Endometrium (tissue), 2 donors: ENCODE data around the gene C2orf72.
"Not testable (repeated sequence)": the region's sequence is repeated elsewhere in the genome, so short reads cannot be mapped to it uniquely, and the experiment has no call there.

ENCODE experiments used
- FAIRE-seq: peaks from 2 replicates; lab custom pipeline; 2012; peaks lifted over from hg19 to GRCh38; lab: Jason Lieb, UNC
- donor health status: control.
- donor health status: control.

C2orf72 gene

GRCh38 chr2:231015478-231015877 is 21.8 kb upstream of the C2orf72 start:
- no peak for FAIRE-seq

GRCh38 chr2:231015926-231016325 is 21.4 kb upstream of the C2orf72 start:
- FAIRE-seq, result no peak

- no peak for FAIRE-seq
Observed at GRCh38 chr2:231016566-231017230, 20.6 kb upstream of the C2orf72 start.

GRCh38 chr2:231017231-231017598 is 20.1 kb upstream of the C2orf72 start:
- FAIRE-seq, result no peak

- FAIRE-seq, result no peak
Observed at GRCh38 chr2:231018184-231018583, 19.1 kb upstream of the C2orf72 start.

GRCh38 chr2:231025059-231025458 is 12.3 kb upstream of the C2orf72 start:
- FAIRE-seq, result not testable (repeated sequence)

GRCh38 chr2:231028889-231029288 is 8.4 kb upstream of the C2orf72 start:
- FAIRE-seq, result no peak

- FAIRE-seq, result no peak
Observed at GRCh38 chr2:231029563-231029962, 7.8 kb upstream of the C2orf72 start.

GRCh38 chr2:231030725-231031124 is 6.6 kb upstream of the C2orf72 start:
- no peak for FAIRE-seq

- no peak for FAIRE-seq
Observed at GRCh38 chr2:231032575-231033140, 4.7 kb upstream of the C2orf72 start.

- no peak for FAIRE-seq
Observed at GRCh38 chr2:231033147-231034132, 3.9 kb upstream of the C2orf72 start.

GRCh38 chr2:231034291-231034882 is 2.9 kb upstream of the C2orf72 start:
- FAIRE-seq, result no peak

- FAIRE-seq, result no peak
Observed at GRCh38 chr2:231036131-231036530, 1.2 kb upstream of the C2orf72 start.

- no peak for FAIRE-seq
Observed at GRCh38 chr2:231036578-231037106, 681 bp upstream of the C2orf72 start.

GRCh38 chr2:231037731-231038482 is 584 bp downstream of the C2orf72 start:
- FAIRE-seq, result no peak

- FAIRE-seq, result no peak
Observed at GRCh38 chr2:231038483-231039293, 1.4 kb downstream of the C2orf72 start.

GRCh38 chr2:231039294-231039664 is 2.0 kb downstream of the C2orf72 start:
- FAIRE-seq, result no peak

GRCh38 chr2:231039821-231040364 is 2.6 kb downstream of the C2orf72 start:
- no peak for FAIRE-seq

- FAIRE-seq, result no peak
Observed at GRCh38 chr2:231041061-231041689, 3.9 kb downstream of the C2orf72 start.

GRCh38 chr2:231043796-231044195 is 6.5 kb downstream of the C2orf72 start:
- FAIRE-seq, result no peak
